Measurements from ENCODE around the gene PRKN. TPM values are rescaled to one million over a fixed set of nuclear protein-coding genes. Genes with fewer than 3 reads are reported as not detected.
A peak's percentile ranks its signal among the peaks of the same experiment; 100 is the strongest.

The PRKN gene
- total RNA-seq, 1 donor from 2014 or later: 0.79 TPM

GRCh38 chr6:162421004-162421403 is 306.6 kb downstream of the PRKN start:
- FAIRE-seq: peak; percentile 40
- Histone ChIP-seq H3K27me3 (ENCODE audit: control insufficient read depth, insufficient read depth, low read length) (no peaks in the 10 kb centered on the region), H3K4me3 (ENCODE audit: low read depth, low read length) (no peak overlapping the region), H3K36me3 (ENCODE audit: control insufficient read depth, insufficient read depth, low read length) (no peaks in the 10 kb centered on the region)
- DNase-seq (ENCODE audit: low read depth): no peak
- TF ChIP-seq CTCF (IDR thresholded peaks at IDR 0.05; ENCODE audit: insufficient read depth, low read length, severe bottlenecking): no peak

GRCh38 chr6:162416831-162417537 is 310.6 kb downstream of the PRKN start:
- DNase-seq (ENCODE audit: low read depth): no peak
- no peak for TF ChIP-seq CTCF (IDR thresholded peaks at IDR 0.05; ENCODE audit: insufficient read depth, low read length, severe bottlenecking)
- Histone ChIP-seq H3K27me3 (ENCODE audit: control insufficient read depth, insufficient read depth, low read length) (no peaks in the 10 kb centered on the region), H3K4me3 (ENCODE audit: low read depth, low read length) (no peak overlapping the region), H3K36me3 (ENCODE audit: control insufficient read depth, insufficient read depth, low read length) (no peaks in the 10 kb centered on the region)
- no peak for FAIRE-seq

GRCh38 chr6:162416307-162416706 is 311.3 kb downstream of the PRKN start:
- Histone ChIP-seq H3K27me3 (ENCODE audit: control insufficient read depth, insufficient read depth, low read length) (no peaks in the 10 kb centered on the region), H3K4me3 (ENCODE audit: low read depth, low read length) (no peak overlapping the region), H3K36me3 (ENCODE audit: control insufficient read depth, insufficient read depth, low read length) (no peaks in the 10 kb centered on the region)
- DNase-seq (ENCODE audit: low read depth) (no peak), FAIRE-seq (no peak)
- TF ChIP-seq CTCF (IDR thresholded peaks at IDR 0.05; ENCODE audit: insufficient read depth, low read length, severe bottlenecking): no peak

- DNase-seq (ENCODE audit: low read depth) (no peak), FAIRE-seq (no peak)
- no peaks in the 10 kb centered on the region for H3K36me3 ChIP-seq (ENCODE audit: control insufficient read depth, insufficient read depth, low read length)
- TF ChIP-seq CTCF (IDR thresholded peaks at IDR 0.05; ENCODE audit: insufficient read depth, low read length, severe bottlenecking): no peak
- H3K4me3 ChIP-seq (ENCODE audit: low read depth, low read length): no peak overlapping the region
- H3K27me3 ChIP-seq (ENCODE audit: control insufficient read depth, insufficient read depth, low read length): no peaks in the 10 kb centered on the region
Observed at GRCh38 chr6:162409741-162410691, 317.6 kb downstream of the PRKN start.

GRCh38 chr6:162408826-162409535 is 318.6 kb downstream of the PRKN start:
- Histone ChIP-seq H3K36me3 (ENCODE audit: control insufficient read depth, insufficient read depth, low read length) (no peaks in the 10 kb centered on the region), H3K4me3 (ENCODE audit: low read depth, low read length) (no peak overlapping the region), H3K27me3 (ENCODE audit: control insufficient read depth, insufficient read depth, low read length) (no peaks in the 10 kb centered on the region)
- FAIRE-seq: no peak
- TF ChIP-seq CTCF (IDR thresholded peaks at IDR 0.05; ENCODE audit: insufficient read depth, low read length, severe bottlenecking): no peak
- DNase-seq (ENCODE audit: low read depth): no peak

Data from bronchial epithelial cell (primary cell).